IPS DF 19.7 (cell line): Measurements from ENCODE around the gene ABHD4.
"Not testable (repeated sequence)": the region's sequence is repeated elsewhere in the genome, so short reads cannot be mapped to it uniquely, and the experiment has no call there.

Experiments
- DNase-seq: peaks from one replicate; pipeline ENCODE4 v3.0.0-alpha.2; 2013; ENCODE audit warnings: low read depth, low spot score

The ABHD4 gene

GRCh38 chr14:22627506-22628263 lies 29.6 kb downstream of the ABHD4 start:
- no peak for DNase-seq

- no peak for DNase-seq
Observed at GRCh38 chr14:22629361-22629760, 31.3 kb downstream of the ABHD4 start.

- DNase-seq: no peak
Observed at GRCh38 chr14:22630066-22630465, 32.0 kb downstream of the ABHD4 start.

GRCh38 chr14:22630486-22630885 lies 32.4 kb downstream of the ABHD4 start:
- no peak for DNase-seq

GRCh38 chr14:22634233-22634900 lies 36.3 kb downstream of the ABHD4 start:
- DNase-seq: no peak

GRCh38 chr14:22635980-22636379 lies 37.9 kb downstream of the ABHD4 start:
- DNase-seq: not testable (repeated sequence)

- no peak for DNase-seq
Observed at GRCh38 chr14:22640192-22640591, 42.1 kb downstream of the ABHD4 start.

GRCh38 chr14:22641846-22642245 lies 43.7 kb downstream of the ABHD4 start:
- no peak for DNase-seq

- DNase-seq: no peak
Observed at GRCh38 chr14:22644305-22644635, 46.2 kb downstream of the ABHD4 start, which contains the start of gene OR6J1. TSS of gene OR6J1 (minus strand) at chr14:22644352. CDS start at chr14:22634811, 9,541 bp downstream.

GRCh38 chr14:22646570-22647254 lies 48.6 kb downstream of the ABHD4 start:
- DNase-seq: no peak

GRCh38 chr14:22648506-22648905 lies 50.4 kb downstream of the ABHD4 start:
- no peak for DNase-seq

- no peak for DNase-seq
Observed at GRCh38 chr14:22650046-22650739, 52.1 kb downstream of the ABHD4 start.

- no peak for DNase-seq
Observed at GRCh38 chr14:22650960-22651521, 52.9 kb downstream of the ABHD4 start.

GRCh38 chr14:22651586-22651985 lies 53.5 kb downstream of the ABHD4 start:
- DNase-seq: no peak

- peak; percentile 74 for DNase-seq
Observed at GRCh38 chr14:22653012-22653621, 55.0 kb downstream of the ABHD4 start.

- no peak for DNase-seq
Observed at GRCh38 chr14:22656226-22656625, 58.1 kb downstream of the ABHD4 start.

- DNase-seq: no peak
Observed at GRCh38 chr14:22656945-22657731, 59.0 kb downstream of the ABHD4 start.

- DNase-seq: no peak
Observed at GRCh38 chr14:22657861-22658260, 59.8 kb downstream of the ABHD4 start.

GRCh38 chr14:22658946-22659345 lies 60.8 kb downstream of the ABHD4 start:
- DNase-seq: no peak

GRCh38 chr14:22660654-22661053 lies 62.6 kb downstream of the ABHD4 start:
- DNase-seq: no peak
